Calu3 (cell line): ENCODE measurements around the gene DIP2A. TPM values are rescaled to one million over a fixed set of nuclear protein-coding genes. Genes with fewer than 3 reads are reported as not detected.

ENCODE experiments used
- BruUV-seq: library from RNA; stranded (reverse); fragments of 400-500 nt; replicated peaks from 2 replicates; lab custom pipeline; 2021; lab: Mats Ljungman, UMichigan
- CTCF ChIA-PET: fragments of 300-600 bp; sonication (Branson Sonifier 250); formaldehyde crosslinking; loops from one replicate; lab custom pipeline; 2022; ENCODE audit warnings: antibody characterized with exemption; lab: Charles Lee
- DNase-seq: peaks from one replicate; pipeline ENCODE4 v3.0.0; 2022
- H3K27ac Mint-ChIP-seq: one replicate; pipeline ENCODE4 v1.8.0; 2022; ENCODE audit warnings: mixed read lengths; ENCODE audit not compliant: unreplicated experiment
- H3K27me3 Mint-ChIP-seq: one replicate; pipeline ENCODE4 v1.8.0; 2022; ENCODE audit warnings: mixed read lengths; ENCODE audit not compliant: unreplicated experiment
- H3K36me3 Mint-ChIP-seq: one replicate; pipeline ENCODE4 v1.8.0; 2022; ENCODE audit warnings: mild to moderate bottlenecking, moderate library complexity, mixed read lengths; ENCODE audit not compliant: insufficient read depth, unreplicated experiment
- H3K4me1 Mint-ChIP-seq: one replicate; pipeline ENCODE4 v1.8.0; 2022; ENCODE audit warnings: mild to moderate bottlenecking, low read depth, mixed read lengths; ENCODE audit not compliant: unreplicated experiment
- H3K4me3 Mint-ChIP-seq: one replicate; pipeline ENCODE4 v1.8.0; 2022; ENCODE audit warnings: mild to moderate bottlenecking, low read depth, moderate library complexity, mixed read lengths; ENCODE audit not compliant: unreplicated experiment
- H3K9me3 Mint-ChIP-seq: one replicate; pipeline ENCODE4 v1.8.0; 2022; ENCODE audit warnings: low read depth, mixed read lengths; ENCODE audit not compliant: unreplicated experiment
- CTCF ChIP-seq: fragments of 200-600 bp; IDR thresholded peaks from one replicate; pipeline ENCODE4 v1.8.0; 2022; ENCODE audit warnings: antibody characterized with exemption; ENCODE audit not compliant: unreplicated experiment
- intact Hi-C: fragments of 100-400 bp; cut with micrococcal nuclease; formaldehyde crosslinking; loops from one replicate; pipeline ENCODE4 v1.10.0; 2022; ENCODE audit not compliant: unreplicated experiment
- total RNA-seq: library from RNA; stranded (reverse); gene quantifications from 2 replicates; pipeline ENCODE4 v1.2.3, GENCODE V29; 2022

The DIP2A gene
- total RNA-seq, 1 experiment from 2014 or later = 29.3 TPM

DNA sequence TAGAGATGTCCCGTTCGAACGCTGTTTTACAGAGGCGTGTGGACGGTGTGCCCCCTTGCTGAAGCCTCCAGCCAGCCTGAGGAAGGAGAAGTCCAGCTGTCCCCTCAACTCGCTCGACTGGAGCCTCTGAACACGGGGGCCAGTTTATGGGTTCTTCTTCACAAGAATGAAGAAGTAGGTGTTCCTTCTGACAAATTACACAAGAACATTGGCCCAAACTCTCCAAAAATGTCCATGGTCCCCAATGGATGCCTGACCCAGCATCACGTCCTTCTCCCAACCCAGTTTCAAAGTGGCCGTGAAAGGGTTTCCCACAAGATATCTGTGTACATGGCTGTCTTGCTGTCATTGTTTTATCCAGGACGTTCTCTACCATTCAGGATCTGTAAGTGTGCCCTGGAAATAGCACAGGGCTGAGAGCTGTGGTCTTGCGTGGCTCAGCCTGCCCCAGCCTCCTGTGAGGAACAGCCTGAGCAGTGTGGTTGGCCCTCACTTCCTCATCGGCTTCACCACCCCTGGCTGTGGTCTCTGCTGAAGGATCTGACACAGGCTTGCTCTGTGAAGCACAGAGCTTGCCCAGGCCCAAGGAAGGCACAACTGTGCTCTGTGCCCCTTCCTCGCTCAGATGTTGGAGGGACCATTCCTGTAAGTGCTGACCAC is 147.2 kb downstream of the DIP2A start:
- no peak for TF ChIP-seq CTCF
- Mint-ChIP-seq H3K9me3 (no peaks in the 10 kb centered on the region), H3K27me3 (no peaks in the 10 kb centered on the region), H3K36me3 (no peaks in the 10 kb centered on the region), H3K4me3 (no peak overlapping the region), H3K27ac (no peak overlapping the region), H3K4me1 (peaks cover 6% of the 10 kb centered on the region)
- intact Hi-C loops = no loop called here
- CTCF ChIA-PET = no interaction called here
- no TSS peak for BruUV-seq
- DNase-seq = no peak

DNA sequence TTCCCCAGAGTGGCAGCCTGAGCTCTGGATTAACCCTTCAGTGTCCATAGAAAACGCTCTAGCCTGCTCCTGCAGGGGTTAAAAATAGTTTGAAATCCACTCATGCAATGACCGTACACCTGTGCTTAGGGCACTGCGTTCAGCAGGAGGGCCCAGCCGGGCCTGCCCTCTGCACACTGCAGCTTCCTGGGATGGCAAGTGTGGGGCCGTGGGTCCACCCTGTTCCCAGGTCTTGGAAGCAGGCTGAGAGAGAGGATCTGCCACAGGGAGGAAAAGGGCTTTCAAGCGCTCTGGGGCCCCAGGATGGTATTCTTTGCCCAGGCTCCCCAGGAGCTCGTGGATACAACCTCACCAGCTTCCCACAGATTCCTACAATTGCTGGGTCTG is 147.7 kb downstream of the DIP2A start:
- CTCF ChIA-PET = no interaction called here
- Mint-ChIP-seq H3K9me3 (no peaks in the 10 kb centered on the region), H3K4me3 (no peak overlapping the region)

GRCh38 chr21:46607636-46608035 is 148.9 kb downstream of the DIP2A start:
- TF ChIP-seq CTCF = no peak
- H3K4me3 Mint-ChIP-seq = no peak overlapping the region
- intact Hi-C loops = no loop called here
- H3K36me3 Mint-ChIP-seq = no peaks in the 10 kb centered on the region
- H3K9me3 Mint-ChIP-seq = no peaks in the 10 kb centered on the region
- H3K4me1 Mint-ChIP-seq = peaks cover 2% of the 10 kb centered on the region
- no peak for DNase-seq
- no peaks in the 10 kb centered on the region for H3K27me3 Mint-ChIP-seq
- no peak overlapping the region for H3K27ac Mint-ChIP-seq
- CTCF ChIA-PET = no interaction called here
- no TSS peak for BruUV-seq

More for the DNA sequence above, 147.7 kb downstream of the DIP2A start:
- no peak overlapping the region for H3K27ac Mint-ChIP-seq
- peaks cover 6% of the 10 kb centered on the region for H3K4me1 Mint-ChIP-seq
- no peak for TF ChIP-seq CTCF
- no TSS peak for BruUV-seq
- no peak for DNase-seq
- intact Hi-C loops = no loop called here
- H3K36me3 Mint-ChIP-seq = no peaks in the 10 kb centered on the region
- H3K27me3 Mint-ChIP-seq = no peaks in the 10 kb centered on the region

DNA sequence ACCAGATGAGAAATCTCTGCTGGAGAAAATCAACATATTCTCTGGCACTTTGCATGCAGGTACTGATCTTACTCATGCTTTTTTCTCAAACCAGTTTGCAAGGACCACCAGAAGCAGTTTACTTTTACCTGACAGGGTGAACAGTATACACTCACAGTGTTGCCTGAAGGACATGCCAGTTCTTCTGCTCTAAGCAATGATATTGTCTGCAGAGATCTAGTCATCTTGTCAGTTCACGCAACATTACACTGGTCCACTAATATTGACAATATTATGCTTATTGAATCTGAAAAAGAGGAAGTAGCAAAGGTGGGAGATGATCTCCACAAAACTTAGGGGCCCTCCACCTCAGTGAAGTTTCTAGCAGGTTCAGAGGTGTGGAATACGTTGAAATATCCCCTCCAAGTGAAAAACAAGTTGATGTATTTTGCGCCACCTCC is 150.0 kb downstream of the DIP2A start:
- H3K27ac Mint-ChIP-seq = no peak overlapping the region

More for the DNA sequence above, 150.0 kb downstream of the DIP2A start:
- no peaks in the 10 kb centered on the region for H3K9me3 Mint-ChIP-seq
- CTCF ChIA-PET = no interaction called here
- no peaks in the 10 kb centered on the region for H3K4me1 Mint-ChIP-seq
- no TSS peak for BruUV-seq
- H3K4me3 Mint-ChIP-seq = no peak overlapping the region
- intact Hi-C loops = no loop called here
- no peaks in the 10 kb centered on the region for H3K27me3 Mint-ChIP-seq
- DNase-seq = no peak
- TF ChIP-seq CTCF = no peak
- no peaks in the 10 kb centered on the region for H3K36me3 Mint-ChIP-seq
